NB4 (cell line): ENCODE data around the gene LMCD1.

Experiments used
- DNase-seq: peaks from one replicate; pipeline ENCODE4 v3.0.0; 2010; ENCODE audit warnings: low read depth
- H3K4me3 ChIP-seq: one replicate; pipeline ENCODE4 v1.5.1; 2011; ENCODE audit warnings: mild to moderate bottlenecking, low read depth, low read length, moderate library complexity
- MYC ChIP-seq: IDR thresholded peaks from 2 replicates; pipeline ENCODE4 v1.6.1; 2011; ENCODE audit warnings: low read depth, low read length
- POLR2A ChIP-seq: IDR thresholded peaks from 2 replicates; pipeline ENCODE4 v1.6.1; 2011; ENCODE audit warnings: mild to moderate bottlenecking; ENCODE audit not compliant: insufficient read length; ENCODE audit errors: extremely low read depth
- TF ChIP-seq, protein P1 (sequence below): IDR thresholded peaks from 2 replicates; pipeline ENCODE4 v1.6.1; 2011; ENCODE audit warnings: low read depth, low read length
- TF ChIP-seq, protein P2 (sequence below): IDR thresholded peaks from one replicate; pipeline ENCODE4 v1.5.1; 2012; ENCODE audit warnings: low read depth, low read length

LMCD1 gene

DNA sequence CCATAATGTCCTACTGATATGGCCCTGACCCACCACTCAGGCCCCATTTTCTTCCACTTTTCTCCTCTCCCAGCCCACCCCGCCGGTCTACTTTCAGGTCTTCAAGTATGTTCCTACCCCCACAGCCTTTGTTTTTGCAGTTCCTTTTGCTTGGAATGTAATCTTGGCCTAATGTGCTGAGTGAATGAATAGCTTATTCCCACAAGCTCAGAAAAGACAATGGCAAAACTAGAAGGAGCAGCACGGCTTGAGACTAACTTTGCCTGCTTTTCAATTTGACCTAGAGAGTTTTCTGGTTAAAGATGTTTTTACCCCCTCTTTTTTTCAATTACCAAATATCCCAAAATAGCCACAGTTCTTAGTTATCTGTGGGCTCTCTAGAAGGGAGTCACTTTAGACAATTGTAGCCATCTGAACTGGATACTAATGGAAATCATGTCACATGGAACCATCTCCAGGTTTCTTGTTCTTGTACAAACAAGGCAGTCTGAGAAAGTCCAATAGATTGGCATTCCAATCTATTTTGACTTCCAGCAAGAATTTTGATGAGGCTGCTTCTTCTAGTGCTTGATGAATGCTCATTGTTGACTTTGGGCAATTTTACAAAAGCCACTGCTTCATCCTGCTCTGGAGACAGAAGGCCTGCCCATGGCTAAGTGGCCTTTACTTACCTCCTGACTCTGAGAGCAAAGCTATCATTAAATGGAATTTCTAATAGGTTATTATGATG, 16.3 kb upstream of the LMCD1 start:
- no peak for DNase-seq
- H3K4me3 ChIP-seq: no peak overlapping the region
- TF ChIP-seq, protein P1, sequence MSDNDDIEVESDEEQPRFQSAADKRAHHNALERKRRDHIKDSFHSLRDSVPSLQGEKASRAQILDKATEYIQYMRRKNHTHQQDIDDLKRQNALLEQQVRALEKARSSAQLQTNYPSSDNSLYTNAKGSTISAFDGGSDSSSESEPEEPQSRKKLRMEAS: no peak
- no peak for TF ChIP-seq MYC
- TF ChIP-seq POLR2A: no peak
- TF ChIP-seq, protein P2, sequence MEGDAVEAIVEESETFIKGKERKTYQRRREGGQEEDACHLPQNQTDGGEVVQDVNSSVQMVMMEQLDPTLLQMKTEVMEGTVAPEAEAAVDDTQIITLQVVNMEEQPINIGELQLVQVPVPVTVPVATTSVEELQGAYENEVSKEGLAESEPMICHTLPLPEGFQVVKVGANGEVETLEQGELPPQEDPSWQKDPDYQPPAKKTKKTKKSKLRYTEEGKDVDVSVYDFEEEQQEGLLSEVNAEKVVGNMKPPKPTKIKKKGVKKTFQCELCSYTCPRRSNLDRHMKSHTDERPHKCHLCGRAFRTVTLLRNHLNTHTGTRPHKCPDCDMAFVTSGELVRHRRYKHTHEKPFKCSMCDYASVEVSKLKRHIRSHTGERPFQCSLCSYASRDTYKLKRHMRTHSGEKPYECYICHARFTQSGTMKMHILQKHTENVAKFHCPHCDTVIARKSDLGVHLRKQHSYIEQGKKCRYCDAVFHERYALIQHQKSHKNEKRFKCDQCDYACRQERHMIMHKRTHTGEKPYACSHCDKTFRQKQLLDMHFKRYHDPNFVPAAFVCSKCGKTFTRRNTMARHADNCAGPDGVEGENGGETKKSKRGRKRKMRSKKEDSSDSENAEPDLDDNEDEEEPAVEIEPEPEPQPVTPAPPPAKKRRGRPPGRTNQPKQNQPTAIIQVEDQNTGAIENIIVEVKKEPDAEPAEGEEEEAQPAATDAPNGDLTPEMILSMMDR: no peak

DNA sequence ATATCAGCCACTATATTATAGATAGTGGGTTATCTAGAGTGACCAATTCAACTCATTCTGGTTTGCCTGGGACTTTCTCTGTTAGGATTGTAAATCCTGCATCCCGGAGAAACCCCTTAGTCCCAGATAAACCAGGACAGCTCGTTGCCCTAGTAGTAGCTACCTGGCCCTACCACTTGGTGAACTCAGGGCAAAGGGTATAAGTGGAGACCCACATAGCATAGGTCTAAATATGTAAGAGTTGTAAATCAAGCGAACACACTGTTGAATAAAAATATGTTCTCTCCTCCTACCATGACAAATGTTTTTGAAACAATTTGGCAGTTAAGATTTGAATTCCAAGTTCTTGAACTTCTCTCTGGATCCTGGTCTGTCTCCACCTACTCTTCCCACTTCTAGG, 15.7 kb upstream of the LMCD1 start:
- DNase-seq: no peak
- TF ChIP-seq POLR2A (no peak), MYC (no peak)
- TF ChIP-seq, protein P1: no peak
- TF ChIP-seq, protein P2: no peak
- H3K4me3 ChIP-seq: no peak overlapping the region

DNA sequence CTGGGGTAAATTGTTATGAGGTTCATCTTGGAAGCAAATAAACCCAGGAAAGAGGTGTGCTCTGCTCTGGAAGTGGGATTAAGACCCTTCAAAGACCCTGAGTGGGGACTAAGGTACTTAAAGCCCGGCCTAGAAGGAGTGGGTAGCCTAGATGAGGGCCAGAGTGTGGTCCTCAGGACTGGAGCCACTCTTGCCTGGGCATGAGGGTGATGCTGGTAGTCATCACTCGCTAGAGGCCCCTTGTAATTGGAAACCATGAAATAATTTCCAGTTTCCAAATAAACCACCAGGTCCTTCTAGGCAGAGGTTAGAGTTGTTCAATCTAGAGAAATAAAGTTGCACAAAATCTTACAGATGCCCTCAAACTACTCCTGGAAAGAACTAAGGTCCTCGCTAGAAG, 15.2 kb upstream of the LMCD1 start:
- DNase-seq: no peak
- TF ChIP-seq, protein P1: no peak
- no peak for TF ChIP-seq MYC
- no peak for TF ChIP-seq POLR2A
- TF ChIP-seq, protein P2: no peak
- H3K4me3 ChIP-seq: no peak overlapping the region

DNA sequence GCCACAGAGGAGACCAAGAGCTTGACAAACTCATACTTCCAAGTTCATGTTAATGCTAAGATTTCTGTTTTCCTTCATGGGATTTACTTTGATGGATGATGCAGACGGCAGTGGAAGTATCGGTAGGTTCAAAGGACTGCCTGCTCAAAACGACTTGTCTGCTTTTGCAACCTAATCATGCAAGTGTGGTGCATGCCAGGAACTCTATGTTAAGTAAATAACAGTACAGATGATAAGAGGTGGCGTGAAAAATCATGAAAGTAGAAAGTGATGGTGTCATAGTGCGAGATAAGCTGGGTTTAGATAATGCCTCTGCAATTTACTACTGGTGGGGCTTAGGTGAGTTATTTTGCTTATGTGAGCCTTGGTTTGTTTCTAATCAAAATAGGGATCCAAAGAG, 14.7 kb upstream of the LMCD1 start:
- TF ChIP-seq, protein P2: no peak
- TF ChIP-seq, protein P1: no peak
- TF ChIP-seq POLR2A (no peak), MYC (no peak)
- no peak overlapping the region for H3K4me3 ChIP-seq
- DNase-seq: no peak

- no peak overlapping the region for H3K4me3 ChIP-seq
- TF ChIP-seq MYC (no peak), POLR2A (no peak)
- TF ChIP-seq, protein P1: no peak
- TF ChIP-seq, protein P2: no peak
- DNase-seq: no peak
These were observed 13.2 kb upstream of the LMCD1 start for GRCh38 chr3:8488411-8488810.
